ENCODE results near the gene CTNNBL1.

DNA sequence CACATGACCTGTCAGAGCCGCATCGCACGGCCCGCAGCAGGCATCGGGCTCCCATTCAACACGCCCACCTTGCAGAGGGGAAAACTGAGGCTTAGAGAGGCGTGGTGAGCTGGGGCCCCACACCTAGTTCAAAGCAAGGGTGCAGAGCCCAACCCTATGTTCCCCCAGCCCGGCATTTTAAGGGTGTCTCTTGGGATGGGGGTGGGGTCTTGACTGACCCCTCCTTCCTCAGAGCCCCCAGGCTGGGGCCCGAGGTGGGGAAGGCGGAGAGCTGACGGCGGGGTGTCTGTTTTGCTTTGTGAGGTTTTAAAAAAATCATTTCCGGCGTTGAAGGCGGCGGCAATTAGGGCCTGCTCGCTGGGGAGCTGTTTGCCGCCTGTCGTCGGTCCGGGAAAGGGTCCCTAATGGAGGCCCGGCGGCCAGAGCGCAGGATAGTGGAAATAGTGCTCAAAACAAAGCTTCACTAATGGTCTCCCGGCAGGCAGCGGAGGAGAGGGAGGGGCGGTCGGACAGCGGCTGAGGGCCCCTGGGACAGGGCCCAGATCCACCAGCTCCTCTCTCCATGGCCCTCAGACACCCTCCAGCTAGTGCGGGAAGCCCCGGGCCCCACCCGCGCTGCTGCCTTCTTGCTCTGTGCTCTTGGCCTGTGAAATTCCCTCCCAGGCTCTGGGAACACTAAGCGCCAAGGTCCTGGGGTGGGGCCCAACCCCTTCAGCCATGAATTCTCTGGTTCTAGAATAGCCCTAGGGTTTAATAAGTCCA lies 221.0 kb downstream of the CTNNBL1 start:
- no peak for TF ChIP-seq CTCF (IDR thresholded peaks at IDR 0.05)
- TF ChIP-seq POLR2A (IDR thresholded peaks at IDR 0.05) = no peak

Data from testis (tissue), 2 donors.